GM23248 (cell line): ENCODE results near the gene ENPP6. TPM values are rescaled to one million over a fixed set of nuclear protein-coding genes. Genes with fewer than 3 reads are reported as not detected.

Source experiments
- DNase-seq: peaks from one replicate; pipeline ENCODE4 v3.0.0-alpha.2; 2015
- H2AFZ ChIP-seq: fragments of 200-600 bp; sonication (generic); 2 replicates; pipeline ENCODE4 v1.6.1; 2016; ENCODE audit warnings: antibody characterized with exemption
- H3F3A ChIP-seq: fragments of 200-600 bp; sonication (generic); 2 replicates; pipeline ENCODE4 v1.6.1; 2016; ENCODE audit warnings: mild to moderate bottlenecking, antibody characterized with exemption, mixed run types; ENCODE audit not compliant: insufficient read depth
- H3K27ac ChIP-seq: fragments of 200-600 bp; sonication (generic); 2 replicates; pipeline ENCODE4 v1.5.1; 2016; ENCODE audit warnings: mild to moderate bottlenecking
- H3K27me3 ChIP-seq: fragments of 200-600 bp; sonication (generic); replicated peaks from 2 replicates; pipeline ENCODE4 v1.6.1; 2016; ENCODE audit warnings: mild to moderate bottlenecking; ENCODE audit not compliant: insufficient read depth
- H3K36me3 ChIP-seq: fragments of 200-600 bp; sonication (generic); 2 replicates; pipeline ENCODE4 v1.6.1; 2016; ENCODE audit warnings: low read depth, mild to moderate bottlenecking
- H3K4me1 ChIP-seq: fragments of 200-600 bp; sonication (generic); 2 replicates; pipeline ENCODE4 v1.6.1; 2016; ENCODE audit warnings: mild to moderate bottlenecking; ENCODE audit not compliant: insufficient read depth
- H3K4me2 ChIP-seq: fragments of 200-600 bp; sonication (generic); one replicate; pipeline ENCODE4 v1.6.1; 2016; ENCODE audit warnings: mild to moderate bottlenecking; ENCODE audit not compliant: unreplicated experiment
- H3K4me3 ChIP-seq: fragments of 200-600 bp; sonication (generic); 2 replicates; pipeline ENCODE4 v1.5.1; 2016; ENCODE audit warnings: mild to moderate bottlenecking
- H3K79me2 ChIP-seq: fragments of 200-600 bp; sonication (generic); 2 replicates; pipeline ENCODE4 v1.6.1; 2016; ENCODE audit warnings: mild to moderate bottlenecking; ENCODE audit not compliant: insufficient read depth
- H3K9ac ChIP-seq: fragments of 200-600 bp; sonication (generic); 2 replicates; pipeline ENCODE4 v1.6.1; 2016; ENCODE audit warnings: mild to moderate bottlenecking
- H3K9me2 ChIP-seq: fragments of 200-600 bp; sonication (generic); 2 replicates; pipeline ENCODE4 v1.6.1; 2016; ENCODE audit warnings: mixed run types, mild to moderate bottlenecking, moderate library complexity; ENCODE audit not compliant: insufficient read depth
- H3K9me3 ChIP-seq: fragments of 200-600 bp; sonication (generic); one replicate; pipeline ENCODE4 v1.6.1; 2017; ENCODE audit warnings: low read depth
- H4K20me1 ChIP-seq: fragments of 200-600 bp; sonication (generic); 2 replicates; pipeline ENCODE4 v1.6.0; 2016; ENCODE audit not compliant: insufficient read depth
- EZH2 ChIP-seq: fragments of 200-600 bp; sonication (generic); IDR thresholded peaks from 2 replicates; pipeline ENCODE4 v1.6.1; 2018; ENCODE audit warnings: antibody characterized with exemption, mild to moderate bottlenecking; ENCODE audit not compliant: insufficient read depth, poor library complexity, severe bottlenecking
- EZH2phosphoT487 ChIP-seq: fragments of 200-600 bp; sonication (generic); IDR thresholded peaks from 2 replicates; pipeline ENCODE4 v1.6.1; 2018; ENCODE audit warnings: antibody characterized with exemption, moderate library complexity, mild to moderate bottlenecking, low read depth; ENCODE audit not compliant: insufficient read depth
- whole genome bisulfite sequencing, 2 experiments: methylation state at CpG; one replicate each; pipeline ENCODE4 v1.1.6; 2015 to 2017; ENCODE audit warnings: low lambda C conversion rate in 2 of 2, low coverage in 1 of 2; ENCODE audit errors: missing lambda C conversion rate in 2 of 2; 5-methylcytosine and 5-hydroxymethylcytosine counted together
- in situ Hi-C: fragments of 300-500 bp; cut with MboI; formaldehyde crosslinking; loops from 2 replicates; pipeline ENCODE4 v1.15.0; 2020
- polyA plus RNA-seq: library from polyadenylated mRNA; unstranded; fragments of >200 nt; fragmentation: Nextera tagmentation; extraction: Ambion mirVana; gene quantifications from 2 replicates; pipeline ENCODE4 v1.2.1, GENCODE V29; 2016
- total RNA-seq: library from RNA; depleted of rRNA; stranded (reverse); fragments of >200 nt; shearing (Covaris generic); gene quantifications from 2 replicates; pipeline ENCODE4 v1.2.3, GENCODE V29; 2014

ENPP6 gene
- total and polyA plus RNA-seq, 2 experiments from 2014 or later: not detected

DNA sequence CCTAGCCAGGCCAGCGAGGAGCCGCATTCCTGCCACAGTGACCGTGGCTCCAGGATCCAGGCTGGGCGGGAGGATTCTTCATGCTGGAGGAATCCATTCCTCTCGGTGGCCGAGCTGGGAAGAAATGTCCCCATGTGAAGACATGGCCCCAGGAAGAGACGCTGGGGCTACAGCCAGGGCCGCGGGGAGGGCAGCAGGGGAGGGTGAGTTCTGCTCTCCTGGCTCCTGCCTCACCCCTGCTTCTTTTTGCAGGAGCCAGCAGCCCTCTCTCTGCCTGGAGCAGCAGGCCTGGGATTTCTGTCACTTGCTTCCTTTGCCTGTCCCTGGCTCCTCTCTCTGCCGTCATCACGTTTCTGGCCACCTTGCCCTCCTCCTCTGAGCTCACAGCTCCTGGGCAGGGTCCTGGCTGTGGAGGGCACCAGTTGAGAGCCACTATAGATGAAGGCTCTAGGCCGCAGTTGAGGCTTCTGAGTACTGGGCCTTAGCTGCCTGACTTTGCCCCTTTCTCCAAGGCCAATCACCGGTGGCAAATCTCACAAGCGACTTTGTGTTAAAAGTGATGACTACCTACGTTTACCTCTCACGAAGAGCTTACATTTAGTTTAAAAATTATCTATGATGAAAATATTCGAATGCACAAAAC is 48.3 kb downstream of the ENPP6 start:
- H3F3A ChIP-seq: no peaks in the 10 kb centered on the region
- H3K4me1 ChIP-seq: no peaks in the 10 kb centered on the region
- H2AFZ ChIP-seq: no peak overlapping the region
- H3K9me2 ChIP-seq: no peaks in the 10 kb centered on the region
- H3K36me3 ChIP-seq: no peaks in the 10 kb centered on the region
- H3K9ac ChIP-seq: no peak overlapping the region
- DNase-seq: no peak
- TF ChIP-seq EZH2: no peak
- TF ChIP-seq EZH2phosphoT487: no peak
- WGBS, 2 experiments: 77 to 78% methylated on average over 17 of the region's 17 CpGs
- H3K9me3 ChIP-seq: no peaks in the 10 kb centered on the region
- H3K79me2 ChIP-seq: no peaks in the 10 kb centered on the region
- in situ Hi-C loops: no loop called here
- H3K4me2 ChIP-seq: no peak overlapping the region
- H3K4me3 ChIP-seq: no peak overlapping the region
- no peak overlapping the region for H3K27ac ChIP-seq
- no peaks in the 10 kb centered on the region; the same call in none of the 2 replicates for H3K27me3 ChIP-seq
- H4K20me1 ChIP-seq: no peaks in the 10 kb centered on the region

DNA sequence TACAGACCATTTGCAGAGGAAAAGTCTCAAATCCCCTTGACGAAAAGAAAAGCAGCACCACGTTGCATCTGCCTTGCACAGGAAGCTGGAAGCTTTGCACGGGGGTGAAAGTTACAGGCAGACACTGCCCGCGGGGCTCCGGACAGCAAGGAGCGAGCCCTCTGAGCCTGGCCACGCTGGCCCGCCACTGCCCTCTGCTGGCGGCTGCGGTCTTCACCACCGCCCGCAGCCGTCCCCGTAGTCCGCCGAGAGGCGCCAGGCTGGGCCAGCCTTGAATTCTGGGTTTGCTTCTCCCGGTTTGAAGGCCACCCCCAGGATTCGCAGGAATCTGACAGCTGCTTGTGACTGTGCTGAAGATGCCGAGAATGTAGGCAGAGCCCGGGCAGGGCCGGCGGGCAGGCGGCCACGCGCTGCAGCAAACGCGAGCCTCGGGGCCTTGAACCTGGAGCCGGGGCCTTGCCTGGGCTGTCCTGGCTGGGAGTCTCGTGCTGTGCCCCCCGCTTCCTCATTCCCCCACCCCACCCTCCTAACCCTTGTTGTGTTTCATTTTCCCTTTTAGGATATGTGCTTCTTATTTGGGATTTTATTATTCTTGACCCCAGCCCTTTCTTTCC is 49.2 kb downstream of the ENPP6 start:
- peak overlapping the region; percentile 39 for H2AFZ ChIP-seq
- H3F3A ChIP-seq: no peaks in the 10 kb centered on the region
- in situ Hi-C loops: no loop called here
- H3K9me3 ChIP-seq: no peaks in the 10 kb centered on the region
- no peaks in the 10 kb centered on the region for H3K9me2 ChIP-seq
- H3K9ac ChIP-seq: no peak overlapping the region
- H3K4me2 ChIP-seq: peak overlapping the region; percentile 56
- H3K4me3 ChIP-seq: 0 out of 2 replicates have a peak overlapping the region, but pooled peaks have one; percentile 30
- no peaks in the 10 kb centered on the region for H3K79me2 ChIP-seq
- H3K27me3 ChIP-seq: no peaks in the 10 kb centered on the region; the same call in none of the 2 replicates
- DNase-seq: peak; percentile 77
- no peak for TF ChIP-seq EZH2phosphoT487
- TF ChIP-seq EZH2: no peak
- no peak overlapping the region for H3K27ac ChIP-seq
- 13 to 26% methylated on average over 29 to 33 of the region's 33 CpGs for whole genome bisulfite sequencing, 2 experiments
- H3K4me1 ChIP-seq: no peaks in the 10 kb centered on the region
- no peaks in the 10 kb centered on the region for H4K20me1 ChIP-seq
- no peaks in the 10 kb centered on the region for H3K36me3 ChIP-seq

DNA sequence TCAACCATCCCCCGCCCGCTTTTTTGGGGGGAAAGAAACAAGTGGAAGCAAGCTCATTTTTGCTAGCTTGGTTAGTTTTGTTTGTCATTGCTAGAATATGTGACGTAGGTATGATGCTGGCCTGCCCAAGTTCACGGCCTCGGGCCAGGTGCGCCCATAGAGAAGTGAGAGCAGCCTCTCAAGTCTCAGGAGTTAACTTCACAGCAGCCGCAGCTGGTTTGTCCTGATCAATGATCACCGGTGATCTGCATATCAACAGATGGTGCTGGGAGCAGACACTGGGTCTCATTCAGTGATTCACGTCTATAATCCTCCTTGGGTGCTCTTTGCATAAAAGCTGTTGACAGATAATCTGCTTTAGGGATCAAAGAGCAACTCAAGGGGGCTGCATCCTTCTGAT is 50.1 kb downstream of the ENPP6 start:
- DNase-seq: no peak
- H2AFZ ChIP-seq: no peak overlapping the region
- H3K27me3 ChIP-seq: no peaks in the 10 kb centered on the region; the same call in none of the 2 replicates
- H3K9me2 ChIP-seq: no peaks in the 10 kb centered on the region
- H3K4me2 ChIP-seq: no peak overlapping the region
- H3K36me3 ChIP-seq: no peaks in the 10 kb centered on the region
- no peak for TF ChIP-seq EZH2phosphoT487
- no peak for TF ChIP-seq EZH2
- no peaks in the 10 kb centered on the region for H3K9me3 ChIP-seq
- H3K27ac ChIP-seq: no peak overlapping the region
- no peaks in the 10 kb centered on the region for H3F3A ChIP-seq
- H3K9ac ChIP-seq: no peak overlapping the region
- no peaks in the 10 kb centered on the region for H3K79me2 ChIP-seq
- no peaks in the 10 kb centered on the region for H4K20me1 ChIP-seq
- 69% methylated on average over 9 of the region's 9 CpGs for WGBS, 2 experiments
- H3K4me3 ChIP-seq: no peak overlapping the region
- in situ Hi-C loops: no loop called here
- H3K4me1 ChIP-seq: no peaks in the 10 kb centered on the region

DNA sequence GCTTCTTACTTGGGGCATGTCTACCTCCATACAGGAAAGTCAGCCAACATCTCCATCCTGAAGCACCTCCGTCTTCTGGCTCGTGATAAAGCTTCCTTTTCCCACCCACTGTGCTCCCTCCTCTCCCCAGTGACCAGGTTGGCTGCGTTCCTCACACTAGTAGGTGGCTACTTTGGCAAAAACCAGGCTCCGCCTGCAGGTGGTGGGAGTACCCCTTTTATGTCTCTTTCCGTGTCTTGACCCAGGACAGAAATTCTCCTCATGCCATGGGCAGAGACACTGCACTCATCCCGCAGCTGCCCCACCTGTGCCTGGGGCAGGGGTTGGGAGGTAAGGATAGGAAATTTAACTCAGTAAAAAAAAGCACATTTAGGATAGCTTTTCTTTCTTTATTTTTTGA is 50.9 kb downstream of the ENPP6 start:
- H3K9me2 ChIP-seq: no peaks in the 10 kb centered on the region
- H3K9ac ChIP-seq: no peak overlapping the region
- in situ Hi-C loops: no loop called here
- no peaks in the 10 kb centered on the region for H3K9me3 ChIP-seq
- no peaks in the 10 kb centered on the region for H3K36me3 ChIP-seq
- no peak overlapping the region for H3K4me2 ChIP-seq
- no peak overlapping the region for H3K4me3 ChIP-seq
- H3K4me1 ChIP-seq: no peaks in the 10 kb centered on the region
- DNase-seq: no peak
- no peaks in the 10 kb centered on the region for H3K79me2 ChIP-seq
- TF ChIP-seq EZH2phosphoT487 (no peak), EZH2 (no peak)
- H2AFZ ChIP-seq: no peak overlapping the region
- H3F3A ChIP-seq: no peaks in the 10 kb centered on the region
- H3K27ac ChIP-seq: no peak overlapping the region
- 60% methylated on average over 6 of the region's 6 CpGs for WGBS, 2 experiments
- no peaks in the 10 kb centered on the region for H4K20me1 ChIP-seq
- no peaks in the 10 kb centered on the region; the same call in none of the 2 replicates for H3K27me3 ChIP-seq
